ENCODE results near the gene INF2.
A peak's percentile ranks its signal among the peaks of the same experiment; 100 is the strongest.

Gene INF2

GRCh38 chr14:104732931-104733681 is 43.7 kb downstream of the INF2 start:
- H3K27ac ChIP-seq: peak overlapping the region; percentile 91
- TF ChIP-seq CTCF (IDR thresholded peaks at IDR 0.05) (no peak), ZFX (IDR thresholded peaks at IDR 0.05; ENCODE audit: borderline replicate concordance) (no peak)

DNA sequence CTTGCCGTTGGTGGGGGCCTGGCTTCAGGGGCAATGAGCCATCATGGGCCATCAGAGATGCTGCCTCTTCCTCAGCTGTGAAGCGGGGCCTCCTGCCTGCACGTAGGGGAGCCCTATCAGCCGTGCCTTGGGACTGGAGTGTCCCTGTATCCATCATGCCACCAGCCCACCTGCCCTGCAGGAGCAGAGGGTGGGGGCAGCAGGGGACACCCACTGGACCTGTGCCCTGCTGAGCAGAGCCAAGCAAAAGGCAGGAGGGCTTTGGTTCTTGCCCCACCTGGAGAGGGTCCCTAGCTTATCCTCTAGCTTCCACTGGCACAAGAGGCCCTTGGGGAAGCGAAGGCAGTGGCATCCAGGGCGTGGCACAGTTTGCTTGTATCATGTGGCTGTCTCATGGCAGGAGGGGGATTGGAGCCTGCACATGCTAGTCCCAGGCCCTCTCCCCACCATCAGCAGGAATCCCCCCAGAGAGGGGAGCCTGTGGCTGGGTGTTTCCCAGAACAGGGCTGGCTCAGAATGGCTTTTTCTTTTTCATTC is 44.7 kb downstream of the INF2 start:
- H3K27ac ChIP-seq: peak overlapping the region; percentile 91; the same call in 1 of the 2 replicates
- TF ChIP-seq ZFX (IDR thresholded peaks at IDR 0.05; ENCODE audit: borderline replicate concordance): no peak
- TF ChIP-seq CTCF (IDR thresholded peaks at IDR 0.05): no peak

DNA sequence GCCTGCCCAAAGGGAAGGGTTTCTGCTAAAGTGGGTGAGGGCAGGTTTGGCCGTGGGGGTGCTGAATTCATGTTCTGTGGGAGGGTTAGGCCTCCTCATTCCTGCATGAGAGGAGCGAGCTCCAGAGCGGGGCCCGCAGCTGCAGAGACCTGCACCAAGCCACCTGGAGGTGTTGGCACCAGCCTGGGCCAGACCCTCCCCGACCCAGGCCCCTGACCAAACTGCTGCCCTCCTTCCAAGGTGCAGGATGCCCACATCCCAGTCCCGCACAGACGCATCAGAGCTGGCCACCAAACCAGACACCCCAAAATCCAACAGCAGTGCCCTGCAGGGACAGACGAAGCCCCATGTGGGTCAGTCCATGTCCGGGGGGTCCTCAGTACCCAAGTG is 45.2 kb downstream of the INF2 start:
- TF ChIP-seq CTCF (IDR thresholded peaks at IDR 0.05) (no peak), ZFX (IDR thresholded peaks at IDR 0.05; ENCODE audit: borderline replicate concordance) (no peak)
- peak overlapping the region; percentile 2; the same call in 1 of the 2 replicates for H3K27ac ChIP-seq

- H3K27ac ChIP-seq: no peak overlapping the region
These were observed 45.8 kb downstream of the INF2 start for GRCh38 chr14:104734991-104735779.

DNA sequence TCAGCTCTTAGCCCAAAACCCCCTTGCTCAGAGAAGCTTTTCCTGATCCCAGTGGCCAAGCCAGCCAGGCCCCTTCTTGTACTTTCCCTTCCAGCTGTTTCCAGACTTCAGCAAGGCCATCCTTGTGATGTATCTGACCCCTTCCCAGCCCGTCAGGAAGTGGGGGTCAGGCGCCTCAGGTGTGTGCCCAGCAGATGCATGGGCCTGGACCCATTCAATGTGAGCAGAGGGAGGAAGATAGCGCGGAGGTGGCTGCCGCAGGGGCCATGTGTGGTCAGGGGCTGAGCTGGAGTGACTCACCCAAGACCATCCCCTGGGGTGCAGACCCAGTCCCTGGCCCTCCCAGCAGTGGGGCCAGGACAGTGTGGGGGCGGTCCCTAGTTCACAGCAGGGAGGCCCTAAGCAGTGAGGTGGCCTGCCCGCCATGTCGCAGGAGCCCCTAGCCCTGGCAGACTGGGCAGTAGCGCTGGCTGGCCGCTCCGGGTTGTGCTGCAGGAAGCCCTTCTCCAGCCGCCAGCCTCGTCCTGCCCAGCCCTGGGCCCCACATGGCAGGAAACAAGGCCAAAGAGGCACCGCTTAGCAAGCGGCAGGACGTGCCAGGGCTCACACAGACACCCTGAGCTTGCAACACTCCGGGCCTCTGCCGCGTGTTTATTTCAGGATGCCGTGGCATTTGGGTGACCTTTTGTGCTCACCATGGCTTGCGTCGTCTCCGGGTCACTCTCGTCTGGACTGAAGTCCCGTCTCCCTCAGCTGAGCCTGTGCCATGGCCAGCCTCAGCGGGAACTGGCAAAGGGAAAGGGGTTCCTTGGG is 46.6 kb downstream of the INF2 start:
- H3K27ac ChIP-seq: no peak overlapping the region
- TF ChIP-seq ZFX (IDR thresholded peaks at IDR 0.05; ENCODE audit: borderline replicate concordance): no peak
- no peak for TF ChIP-seq CTCF (IDR thresholded peaks at IDR 0.05)

More at GRCh38 chr14:104734991-104735779, 45.8 kb downstream of the INF2 start:
- TF ChIP-seq ZFX (IDR thresholded peaks at IDR 0.05; ENCODE audit: borderline replicate concordance) (no peak), CTCF (IDR thresholded peaks at IDR 0.05) (no peak)

DNA sequence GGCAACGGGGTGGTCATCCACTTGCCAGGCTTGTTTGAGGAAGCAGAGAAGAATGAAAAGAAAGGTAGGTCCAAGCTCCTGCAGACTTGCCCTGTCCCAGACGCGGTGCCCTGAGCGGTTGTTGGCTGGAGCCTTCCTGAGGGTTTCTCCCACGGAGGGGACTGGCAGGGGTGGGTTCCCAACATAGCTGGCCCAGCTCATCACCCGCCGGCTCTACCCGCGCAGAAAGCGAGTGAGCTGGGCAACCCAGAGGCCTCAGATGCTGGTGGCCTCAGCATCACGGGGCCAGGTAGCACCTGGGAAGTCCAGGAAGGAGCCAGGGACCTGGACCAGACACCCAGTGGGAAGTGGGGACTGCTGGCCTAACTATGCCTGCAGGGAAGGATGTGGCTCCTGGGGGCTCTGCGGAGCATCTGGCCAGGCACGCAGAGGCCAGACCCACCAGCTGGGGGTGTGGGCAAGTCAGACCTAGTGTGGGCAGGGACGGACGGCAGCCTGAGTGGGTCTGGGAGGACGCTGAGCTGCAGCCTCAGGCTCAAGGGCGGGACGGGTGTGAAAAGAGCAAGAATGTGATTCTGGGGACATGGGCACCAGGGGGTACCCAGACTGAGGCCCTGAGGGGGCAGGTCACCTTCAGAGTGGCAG is 49.1 kb downstream of the INF2 start:
- no peak overlapping the region for H3K27ac ChIP-seq
- TF ChIP-seq ZFX (IDR thresholded peaks at IDR 0.05; ENCODE audit: borderline replicate concordance) (no peak), CTCF (IDR thresholded peaks at IDR 0.05) (no peak)
